ENCODE data around the gene SORCS3.

Gene SORCS3

DNA sequence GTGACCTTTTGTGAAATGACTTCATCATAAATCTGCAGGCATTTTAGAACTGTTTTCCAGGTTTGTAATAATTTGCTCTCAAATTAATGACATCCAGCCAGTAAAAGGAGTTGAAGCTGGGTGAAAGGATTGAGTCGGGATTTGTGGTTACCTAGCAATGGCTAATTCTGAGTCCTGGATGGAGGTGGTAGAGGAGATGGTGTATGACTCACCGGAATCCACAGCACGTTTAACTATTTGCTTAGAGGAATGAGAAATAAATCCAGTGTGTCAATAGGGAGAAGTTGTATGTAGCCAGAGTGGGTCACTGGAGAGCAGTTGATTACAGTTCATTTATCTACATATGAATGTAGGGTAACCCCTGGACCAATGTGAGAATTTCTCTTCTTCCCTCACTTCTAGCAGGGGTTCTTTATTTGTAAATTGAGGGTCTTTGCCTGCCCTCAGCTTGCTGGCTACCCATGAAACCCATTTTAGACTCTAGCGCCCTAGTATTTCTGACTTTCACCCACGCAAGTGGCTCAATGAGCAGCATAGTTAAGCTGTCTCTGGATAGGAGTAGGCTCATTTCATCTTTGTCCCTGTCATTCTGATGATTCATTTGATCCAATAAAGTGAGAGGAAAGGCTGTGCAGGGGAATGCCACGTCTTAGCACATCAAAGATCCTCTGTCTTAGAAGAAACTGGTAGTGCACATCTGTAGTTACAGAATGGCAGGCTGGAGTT, 547.8 kb downstream of the SORCS3 start:
- DNase-seq (ENCODE audit: low read depth): no peak

DNA sequence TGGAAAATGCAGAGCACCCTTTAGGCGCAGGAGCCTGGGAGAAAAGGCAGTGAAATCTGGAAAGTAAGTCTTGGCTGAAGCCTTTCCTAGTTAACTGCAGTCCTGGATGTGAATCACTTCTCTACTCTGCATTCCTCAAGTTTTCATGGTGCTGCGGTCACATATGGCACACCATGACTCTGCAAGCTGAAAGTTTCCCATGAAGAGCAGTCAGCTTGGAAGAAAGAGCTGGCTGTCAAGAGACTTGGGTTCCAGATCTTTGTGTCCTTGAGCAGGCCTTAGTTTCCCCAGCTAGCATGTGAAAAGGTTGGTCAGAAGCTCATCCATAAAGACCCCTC, 548.3 kb downstream of the SORCS3 start:
- no peak for DNase-seq (ENCODE audit: low read depth)

DNA sequence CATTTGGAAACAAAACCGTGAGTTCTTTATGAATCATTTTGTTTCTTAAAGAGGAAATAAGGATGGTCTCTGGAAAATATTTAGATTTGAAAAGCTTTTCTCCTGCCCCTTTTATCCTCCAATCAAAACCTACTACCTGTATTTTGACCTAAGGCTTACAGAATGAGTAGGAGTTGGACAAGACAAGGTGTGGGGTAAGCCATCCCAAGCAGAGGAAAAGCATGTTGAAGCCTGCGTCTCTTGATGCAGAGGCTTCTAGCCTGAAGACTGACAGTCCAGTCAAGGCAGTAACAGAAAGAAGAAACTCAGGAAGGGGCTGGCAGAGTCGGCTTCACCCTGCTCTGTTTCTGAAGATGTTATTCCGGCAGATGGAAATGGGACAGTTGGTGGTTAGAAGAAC, 551.1 kb downstream of the SORCS3 start:
- DNase-seq (ENCODE audit: low read depth): no peak

DNA sequence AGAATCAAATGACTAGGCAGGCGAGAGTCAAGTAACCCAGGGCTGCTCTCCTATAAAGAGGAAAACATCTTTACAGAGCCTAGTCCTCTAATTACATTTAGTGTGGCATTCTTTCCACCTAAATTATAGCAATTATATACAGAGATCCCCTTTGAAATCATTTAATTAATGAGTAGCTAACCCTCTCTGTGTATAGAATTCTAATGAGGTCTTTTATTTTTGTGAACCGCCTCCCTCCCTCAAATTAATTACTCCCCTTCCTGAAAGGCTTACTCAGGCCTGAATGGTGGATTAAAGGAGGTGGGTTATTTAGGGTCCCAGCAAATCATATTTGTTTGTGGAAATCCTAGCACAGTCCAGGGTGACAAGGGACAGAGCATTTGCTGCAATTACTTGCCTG, 551.8 kb downstream of the SORCS3 start:
- DNase-seq (ENCODE audit: low read depth): no peak

DNA sequence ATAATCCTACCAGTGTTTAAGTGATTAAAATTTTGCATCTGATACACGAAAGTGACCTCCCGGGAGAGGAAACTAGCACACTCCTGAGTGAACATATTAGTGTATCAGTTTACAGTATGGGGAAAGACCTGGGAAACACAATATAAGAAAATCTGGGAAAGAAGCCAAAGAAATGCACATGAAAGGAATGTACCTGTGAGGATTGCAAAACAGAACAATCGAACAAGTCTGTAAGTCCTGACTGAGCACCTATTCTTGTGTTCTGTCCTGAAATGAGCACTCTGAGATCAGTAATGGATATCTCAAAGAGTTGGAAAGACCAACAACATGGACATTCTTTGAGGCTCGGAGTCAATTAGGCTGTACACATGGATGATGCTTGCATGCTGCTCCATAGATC, 554.7 kb downstream of the SORCS3 start:
- DNase-seq (ENCODE audit: low read depth): no peak

DNA sequence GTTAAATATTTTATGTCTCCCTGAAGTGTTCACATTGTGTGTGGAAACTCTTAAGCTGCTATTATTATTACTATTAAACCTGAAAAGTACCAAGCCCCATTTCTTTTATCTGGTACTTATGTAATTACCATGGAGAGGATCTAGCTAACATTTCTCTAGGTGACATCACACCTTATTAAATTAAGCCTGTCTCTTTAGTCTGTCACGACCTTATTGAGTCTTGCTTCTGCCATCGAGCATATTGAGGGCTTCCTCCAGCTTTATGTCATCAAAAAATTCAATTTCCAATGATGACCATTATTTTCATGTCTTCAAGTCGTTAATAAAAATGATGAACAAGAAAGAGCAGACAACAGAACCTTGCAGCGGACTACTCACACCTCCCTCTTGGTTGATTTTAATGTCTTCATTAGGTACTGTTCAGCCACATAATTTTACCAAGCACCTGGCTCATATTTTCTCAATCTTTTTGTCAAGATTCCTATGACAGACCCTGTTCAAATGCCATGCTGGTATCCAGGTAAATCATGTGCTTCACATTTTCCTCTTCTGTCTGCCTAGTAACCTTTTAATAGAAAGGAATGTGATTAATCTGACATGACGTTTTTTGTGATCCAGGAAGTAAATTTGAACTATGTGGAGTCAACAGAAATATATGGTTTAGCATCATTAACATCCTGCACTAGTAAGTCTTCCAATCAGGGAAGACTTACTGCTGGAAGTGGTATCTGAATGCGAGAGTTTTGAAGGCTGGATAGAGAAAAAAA, 556.7 kb downstream of the SORCS3 start:
- no peak for DNase-seq (ENCODE audit: low read depth)

DNA sequence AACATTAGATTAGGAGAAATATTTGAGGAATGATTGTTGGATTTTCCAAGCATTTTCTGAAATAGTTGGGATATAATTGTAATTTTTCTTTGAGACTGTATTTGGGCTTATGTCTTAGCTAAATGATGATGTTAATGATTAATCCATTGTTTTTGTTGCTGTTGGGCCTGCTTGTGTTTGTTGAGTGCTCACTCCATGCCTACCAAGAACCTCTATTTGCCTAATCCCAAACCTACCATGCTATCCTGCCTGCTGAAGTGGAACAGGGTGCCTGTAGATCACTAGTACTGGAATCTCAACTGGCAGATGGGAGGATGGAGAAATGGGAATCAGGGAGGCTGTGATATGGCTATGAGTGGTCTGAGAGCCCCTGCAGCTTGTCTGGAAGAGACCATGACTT, 565.5 kb downstream of the SORCS3 start:
- DNase-seq (ENCODE audit: low read depth): no peak

DNA sequence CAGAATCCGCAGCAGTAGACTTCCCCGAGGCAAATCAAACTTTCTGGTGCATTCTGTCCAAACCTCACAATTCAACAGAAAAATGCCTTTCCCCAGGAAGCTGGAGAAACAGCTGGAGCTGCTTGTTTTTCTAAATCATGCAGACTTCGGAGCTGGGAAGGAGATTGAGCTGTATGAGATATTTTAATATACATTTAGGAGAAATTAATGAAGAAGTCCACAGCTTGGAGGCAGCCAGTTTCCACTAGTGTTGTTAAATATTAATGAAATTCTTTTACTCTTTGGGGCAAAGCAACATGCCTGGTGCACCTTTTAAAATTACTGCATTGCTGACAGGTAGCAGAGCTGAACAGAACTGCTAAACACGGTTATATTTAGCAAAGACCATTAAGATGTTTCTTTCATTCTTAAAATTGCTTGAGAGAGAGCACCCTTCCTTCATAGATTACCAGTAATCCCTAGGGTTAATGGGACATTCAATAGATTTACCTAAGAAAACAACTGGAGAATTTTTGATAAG, 566.4 kb downstream of the SORCS3 start:
- DNase-seq (ENCODE audit: low read depth): no peak

DNA sequence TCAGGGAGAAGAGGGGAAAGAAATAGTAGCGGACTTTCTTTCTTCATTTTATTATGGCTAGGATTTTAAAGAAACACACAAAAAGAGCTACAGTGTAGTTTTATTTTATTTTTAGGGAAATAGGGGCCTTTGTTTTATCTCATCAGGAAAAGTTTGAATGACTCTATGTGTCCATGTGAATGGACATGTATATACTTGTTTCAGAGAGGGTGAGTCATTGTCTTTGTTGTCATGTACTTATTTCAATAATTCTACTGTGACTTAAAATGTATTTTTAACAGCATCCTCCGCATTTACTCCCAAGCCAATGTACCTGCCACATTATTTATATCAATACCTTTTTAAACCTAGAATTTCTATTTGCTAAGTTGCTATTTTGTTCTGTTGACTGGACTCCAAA, 569.5 kb downstream of the SORCS3 start:
- DNase-seq (ENCODE audit: low read depth): no peak

DNA sequence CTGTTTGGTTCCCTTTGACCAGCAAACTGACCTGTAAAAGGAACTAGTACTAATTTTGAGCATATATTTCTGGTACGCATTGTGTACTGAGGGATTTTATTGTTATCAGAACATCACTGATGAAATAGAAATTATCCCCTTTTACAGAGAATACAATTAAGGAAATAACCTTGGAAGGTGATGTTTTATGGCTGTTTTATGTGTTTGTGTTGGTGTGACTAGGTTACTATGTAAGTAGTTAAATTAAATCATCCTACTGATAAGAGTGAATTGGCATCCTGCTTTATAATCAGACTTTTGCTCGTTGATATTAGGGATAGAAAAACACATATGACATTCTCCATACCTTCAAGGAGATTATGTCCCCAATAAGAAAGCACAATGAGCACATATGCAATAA, 596.6 kb downstream of the SORCS3 start:
- DNase-seq (ENCODE audit: low read depth): no peak

DNA sequence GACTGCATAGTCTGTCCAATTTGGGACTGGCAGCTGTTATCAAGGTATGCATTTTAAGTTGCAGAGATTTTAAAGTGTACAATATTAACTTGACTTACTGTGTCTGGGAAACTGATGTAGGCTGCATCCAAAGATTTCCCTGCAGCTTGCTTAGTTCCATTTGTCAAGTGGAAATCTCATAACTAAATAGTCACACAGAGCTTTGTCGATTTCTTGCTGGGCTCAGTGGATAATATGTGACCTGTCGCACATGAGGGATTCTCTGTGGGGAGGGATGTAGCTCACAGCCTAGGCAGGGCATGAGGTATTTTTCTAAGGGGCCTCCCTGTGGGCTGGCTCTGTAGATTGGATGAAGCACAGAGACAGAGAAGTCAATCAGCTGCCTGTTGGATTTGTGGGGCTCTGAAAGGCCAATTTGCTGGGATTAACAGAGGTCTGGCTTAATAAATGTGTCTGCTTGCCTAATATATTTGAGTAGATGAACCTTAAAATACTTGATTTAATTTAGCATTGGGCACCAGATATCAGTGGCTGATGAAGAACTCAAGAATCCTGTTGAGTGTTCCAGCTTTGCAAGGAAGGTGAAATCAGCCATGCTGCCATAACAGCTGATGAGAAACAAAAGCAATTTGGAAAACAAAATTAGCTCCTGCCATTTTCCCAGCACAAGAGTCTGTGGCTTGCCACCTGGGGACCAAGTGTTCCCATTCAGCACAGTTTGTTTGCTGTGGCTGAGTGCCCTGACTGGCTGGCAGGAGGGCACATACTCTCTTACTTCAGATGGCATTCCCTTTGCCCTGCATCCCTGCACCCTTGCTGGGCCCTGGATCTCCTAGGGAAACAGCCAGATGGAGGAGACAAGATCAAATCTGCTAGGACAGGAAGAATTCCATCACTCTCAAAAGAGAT, 598.5 kb downstream of the SORCS3 start:
- no peak for DNase-seq (ENCODE audit: low read depth)

DNA sequence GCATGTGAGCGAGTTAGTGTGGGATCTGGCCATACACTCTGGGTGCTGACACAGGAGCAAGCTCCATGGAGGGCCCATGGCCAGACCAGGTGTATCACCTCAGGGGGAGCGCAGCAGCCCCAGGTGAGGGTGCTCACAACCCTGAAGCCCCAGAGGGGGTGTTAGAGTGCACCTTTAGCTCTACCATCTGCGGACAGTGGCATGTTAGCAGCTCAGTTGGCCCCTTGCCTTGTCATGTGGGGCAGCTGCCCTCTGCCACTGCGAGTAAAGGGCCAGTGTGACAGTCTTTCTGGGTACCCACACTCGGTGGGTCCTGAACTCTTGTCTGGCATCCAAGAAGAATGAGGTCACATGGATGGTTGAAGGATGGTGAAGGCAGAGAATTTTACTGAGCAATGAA, 600.2 kb downstream of the SORCS3 start:
- DNase-seq (ENCODE audit: low read depth): no peak

DNA sequence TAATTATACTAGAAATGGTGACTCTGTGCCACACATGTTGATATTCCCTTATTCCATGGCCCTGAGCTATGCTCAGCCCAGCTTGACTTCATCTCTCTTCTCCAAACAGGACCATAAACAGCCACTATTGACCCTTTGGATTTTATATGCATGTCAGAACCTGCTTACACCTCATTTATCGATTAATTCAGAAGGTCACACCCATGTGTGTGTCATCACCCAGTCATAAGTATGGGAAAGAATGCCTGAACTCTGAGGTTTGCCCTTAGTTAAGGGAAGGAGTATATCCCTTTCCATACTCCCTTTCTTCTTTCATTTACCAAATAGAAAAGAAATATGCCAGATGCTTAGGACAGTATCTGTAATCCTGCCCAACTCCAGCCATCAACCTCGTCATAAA, 602.3 kb downstream of the SORCS3 start:
- no peak for DNase-seq (ENCODE audit: low read depth)

DNA sequence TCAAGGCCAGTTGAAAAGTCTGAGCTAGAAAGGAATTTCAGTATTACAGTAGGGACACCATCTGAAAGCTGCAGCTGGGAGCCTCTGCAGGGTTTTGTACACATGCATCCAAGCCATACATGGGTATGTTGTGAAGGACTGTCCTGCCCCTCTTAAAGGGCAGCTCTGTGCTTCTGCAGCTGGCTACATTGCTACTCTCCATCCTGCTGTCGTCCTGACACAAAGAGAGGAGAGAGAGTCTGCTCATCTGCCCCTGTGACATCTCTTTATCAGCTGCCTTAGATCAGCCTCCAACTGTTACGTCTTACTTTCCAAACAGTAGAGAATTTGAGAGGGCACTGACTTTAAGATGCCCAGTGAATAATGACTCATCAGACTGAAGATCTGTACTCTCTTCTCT, 602.7 kb downstream of the SORCS3 start:
- DNase-seq (ENCODE audit: low read depth): no peak

DNA sequence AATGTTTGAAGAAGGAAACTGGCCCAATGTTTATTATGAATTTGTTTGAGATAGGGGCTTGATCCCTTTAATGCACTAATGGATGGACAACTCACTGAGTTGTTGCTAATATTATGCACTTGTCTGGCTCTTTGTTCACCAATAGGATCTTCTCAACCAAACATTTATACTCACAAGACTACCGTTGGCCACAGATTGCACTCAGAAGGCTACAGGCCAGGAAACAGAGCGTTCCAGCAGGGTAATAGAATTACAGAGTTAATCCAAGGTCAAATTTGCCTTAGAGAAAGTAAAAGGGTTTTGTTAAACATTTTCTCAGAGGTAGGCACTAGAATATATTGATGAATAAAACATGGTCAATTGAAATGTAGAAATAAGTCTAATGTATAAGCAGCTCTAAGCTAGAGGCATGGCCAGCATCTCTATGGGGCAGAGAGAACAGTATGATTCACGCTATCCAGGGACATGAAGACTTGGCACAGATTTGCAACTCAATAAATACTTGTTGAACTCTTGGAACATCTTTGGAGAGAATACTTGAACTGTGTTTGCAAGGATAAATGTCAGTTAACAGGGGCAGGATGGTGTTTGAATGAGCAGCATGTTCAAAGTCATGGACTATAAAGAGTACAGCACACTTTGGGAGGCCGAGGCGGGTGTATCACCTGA, 606.9 kb downstream of the SORCS3 start:
- no peak for DNase-seq (ENCODE audit: low read depth)

DNA sequence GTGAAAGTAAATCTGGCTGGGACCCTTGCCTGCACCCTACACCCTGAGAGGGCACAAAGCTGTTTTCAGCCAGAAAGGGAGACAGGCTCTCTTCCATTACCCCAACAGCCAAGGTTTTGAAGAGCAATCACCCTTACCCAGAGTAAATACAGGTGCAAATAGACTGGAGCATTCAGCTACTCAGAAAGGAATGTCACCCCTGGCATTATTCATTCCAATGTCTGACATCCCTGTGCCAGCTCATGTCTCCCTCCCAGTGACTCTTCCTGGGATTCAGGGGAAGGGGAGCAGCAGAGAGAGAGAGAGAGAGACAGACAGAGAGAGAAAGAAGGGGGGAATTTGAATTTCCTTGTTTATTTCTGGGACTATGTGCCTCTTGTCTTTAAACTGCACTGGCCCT, 611.8 kb downstream of the SORCS3 start:
- no peak for DNase-seq (ENCODE audit: low read depth)

DNA sequence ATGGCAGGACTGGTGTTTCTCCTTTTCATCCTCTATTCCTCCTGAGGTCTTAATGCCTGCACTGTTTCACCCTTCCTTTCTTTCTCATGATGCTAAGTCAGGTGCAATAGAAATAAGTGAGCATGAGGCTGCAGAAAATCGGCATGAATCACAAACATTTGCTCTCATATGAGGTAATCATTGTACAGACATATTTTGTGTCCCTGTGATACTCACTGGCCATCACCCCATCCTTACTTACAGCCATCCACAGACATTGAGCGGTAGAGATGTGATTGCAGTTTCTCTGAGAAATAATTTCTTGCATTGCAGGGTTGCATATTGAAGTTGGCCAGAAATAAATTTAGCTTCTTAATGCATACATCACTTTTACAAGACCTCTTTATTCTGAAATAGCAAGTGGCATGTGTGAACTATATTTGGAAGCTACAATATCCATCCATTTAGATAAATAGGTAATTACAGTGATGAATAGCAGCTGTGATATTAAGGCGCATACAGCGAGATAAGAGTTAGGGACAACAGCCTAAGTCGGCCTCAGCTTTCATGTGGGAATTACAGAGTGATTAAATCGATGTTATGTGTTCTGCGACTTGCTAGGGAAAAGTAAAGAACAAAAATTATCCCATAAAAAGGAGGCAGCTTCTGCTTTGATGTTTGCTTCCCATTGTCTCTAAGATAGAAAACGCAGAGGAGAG, 612.6 kb downstream of the SORCS3 start:
- DNase-seq (ENCODE audit: low read depth): no peak

DNA sequence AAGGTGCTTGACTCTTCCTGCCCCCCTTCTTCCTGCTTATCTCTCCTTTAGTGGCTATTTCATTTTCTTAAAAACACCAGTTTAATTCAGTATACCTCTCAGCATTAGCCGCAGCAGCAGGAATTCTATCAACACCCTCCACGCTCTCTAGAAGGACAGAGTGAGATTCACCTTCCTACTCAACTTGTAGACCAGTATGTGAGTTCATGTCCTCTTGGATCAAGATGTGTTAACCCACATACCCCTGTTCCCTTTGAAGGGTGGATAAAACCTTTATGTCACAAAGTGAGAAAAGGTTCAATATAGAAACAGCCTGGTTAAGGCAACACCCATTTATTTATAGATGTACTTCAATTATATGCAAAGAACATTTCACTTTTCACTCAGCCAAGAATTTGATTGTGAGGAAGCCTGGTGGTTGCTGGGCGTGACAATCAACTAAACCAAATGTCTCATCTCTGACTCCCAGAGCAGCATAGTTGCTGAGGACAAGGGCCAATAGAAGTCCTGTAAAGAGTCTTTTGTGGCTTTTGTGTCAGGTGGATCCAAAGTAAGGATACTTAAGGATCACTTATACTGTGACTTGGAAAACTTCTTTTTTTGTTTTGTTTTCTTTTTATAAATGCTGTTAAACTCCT, 617.1 kb downstream of the SORCS3 start:
- DNase-seq (ENCODE audit: low read depth): no peak

DNA sequence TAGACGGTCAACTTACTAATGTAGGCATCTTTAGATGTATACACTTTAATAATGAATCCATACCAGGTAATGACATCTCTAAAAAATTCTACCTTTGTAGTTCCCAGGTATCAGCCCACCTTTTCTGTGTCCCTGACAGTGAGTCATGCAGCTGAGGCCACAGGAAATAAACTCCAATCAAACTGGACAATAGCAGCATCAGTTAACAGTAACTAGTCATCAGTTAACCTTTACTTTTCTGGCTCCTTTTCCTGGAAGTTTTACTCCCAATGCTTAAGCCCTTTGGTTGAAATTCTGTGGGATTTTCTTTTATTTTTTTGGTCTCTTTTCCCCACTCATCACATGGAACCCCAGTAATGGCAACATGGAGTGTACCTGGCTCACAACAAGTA, 617.6 kb downstream of the SORCS3 start:
- no peak for DNase-seq (ENCODE audit: low read depth)

DNA sequence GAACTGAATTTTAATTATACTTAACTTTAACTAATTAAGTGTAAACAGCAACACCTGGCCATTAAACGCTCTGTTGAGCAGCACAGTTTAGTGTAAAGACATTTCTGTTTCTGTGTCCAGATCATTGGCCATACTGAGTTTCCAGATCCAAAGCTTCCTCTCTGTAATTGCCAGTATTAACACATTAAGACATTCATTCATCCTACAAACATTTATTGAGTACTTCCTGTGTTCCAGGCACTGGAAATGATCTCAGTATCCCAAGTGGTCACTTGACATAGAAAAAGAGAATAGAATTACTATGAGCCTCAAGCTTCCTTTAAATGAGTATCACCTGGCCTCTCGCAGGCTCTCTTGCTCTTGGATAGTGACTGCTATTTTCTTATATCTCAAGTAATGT, 618.1 kb downstream of the SORCS3 start:
- no peak for DNase-seq (ENCODE audit: low read depth)

DNA sequence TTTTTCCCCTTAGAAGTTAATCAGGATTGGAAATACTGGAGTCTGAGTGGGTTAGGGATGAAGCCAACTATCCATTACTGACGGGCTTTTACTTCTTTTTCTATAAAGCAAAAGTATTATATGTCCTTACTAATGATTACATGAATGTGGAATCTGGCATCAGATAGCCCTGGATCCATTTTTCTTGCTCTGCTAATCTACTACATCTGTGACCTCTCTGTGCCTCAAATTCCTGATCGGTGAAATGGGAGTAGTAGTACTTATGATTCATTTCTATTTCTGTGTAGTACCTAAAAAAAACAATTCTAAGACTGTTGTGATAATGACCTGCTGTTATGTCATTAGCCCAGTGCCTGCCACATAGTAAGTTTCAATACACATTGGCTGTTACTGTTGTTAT, 621.6 kb downstream of the SORCS3 start:
- no peak for DNase-seq (ENCODE audit: low read depth)
